ENCODE results near the gene PDYN.

- no peak for TF ChIP-seq CTCF (optimal IDR thresholded peaks at IDR 0.05 in 1 of 3, IDR thresholded peaks at IDR 0.05 in 1 of 3, conservative IDR thresholded peaks at IDR 0.05 in 1 of 3; ENCODE audit: extremely low read depth in 1 of 3, insufficient read depth in 2 of 3, low read length in 3 of 3)
- TF ChIP-seq EZH2 (IDR thresholded peaks at IDR 0.05; ENCODE audit: low read length) = no peak
Observed at GRCh38 chr20:1952737-1953530, 40.9 kb downstream of the PDYN start.

All from keratinocyte (primary cell).